Osteocyte (in vitro differentiated cells): ENCODE results near the gene CTCFL. TPM values are rescaled to one million over a fixed set of nuclear protein-coding genes. Genes with fewer than 3 reads are reported as not detected.

Experiments used
- DNase-seq: peaks from one replicate; pipeline ENCODE4 v3.0.0; 2021; ENCODE audit warnings: mixed read lengths; ENCODE audit not compliant: unreplicated experiment; ENCODE audit errors: extremely low spot score
- H3K27ac Mint-ChIP-seq: one replicate; pipeline ENCODE4 v1.8.0; 2021; ENCODE audit warnings: mild to moderate bottlenecking, mixed read lengths; ENCODE audit not compliant: unreplicated experiment
- H3K27me3 Mint-ChIP-seq: one replicate; pipeline ENCODE4 v1.8.0; 2021; ENCODE audit warnings: mixed read lengths; ENCODE audit not compliant: unreplicated experiment
- H3K36me3 Mint-ChIP-seq: one replicate; pipeline ENCODE4 v1.8.0; 2021; ENCODE audit warnings: mixed read lengths; ENCODE audit not compliant: unreplicated experiment
- H3K4me1 Mint-ChIP-seq: one replicate; pipeline ENCODE4 v1.8.0; 2021; ENCODE audit warnings: mixed read lengths; ENCODE audit not compliant: unreplicated experiment
- H3K4me3 Mint-ChIP-seq: one replicate; pipeline ENCODE4 v1.8.0; 2021; ENCODE audit warnings: mild to moderate bottlenecking, moderate library complexity, mixed read lengths; ENCODE audit not compliant: unreplicated experiment
- H3K9me3 Mint-ChIP-seq: one replicate; pipeline ENCODE4 v1.8.0; 2021; ENCODE audit warnings: mixed read lengths; ENCODE audit not compliant: unreplicated experiment
- total RNA-seq: library from RNA; stranded (reverse); gene quantifications from 2 replicates; pipeline ENCODE4 v1.2.1, GENCODE V29; 2021
- TF ChIP-seq, protein P1 (sequence below): fragments of 200-600 bp; sonication (generic); IDR thresholded peaks from 2 replicates; pipeline ENCODE4 v1.5.0; 2021; ENCODE audit warnings: antibody characterized with exemption, mild to moderate bottlenecking, moderate library complexity

CTCFL gene
- total RNA-seq, 1 donor from 2014 or later, result not detected

DNA sequence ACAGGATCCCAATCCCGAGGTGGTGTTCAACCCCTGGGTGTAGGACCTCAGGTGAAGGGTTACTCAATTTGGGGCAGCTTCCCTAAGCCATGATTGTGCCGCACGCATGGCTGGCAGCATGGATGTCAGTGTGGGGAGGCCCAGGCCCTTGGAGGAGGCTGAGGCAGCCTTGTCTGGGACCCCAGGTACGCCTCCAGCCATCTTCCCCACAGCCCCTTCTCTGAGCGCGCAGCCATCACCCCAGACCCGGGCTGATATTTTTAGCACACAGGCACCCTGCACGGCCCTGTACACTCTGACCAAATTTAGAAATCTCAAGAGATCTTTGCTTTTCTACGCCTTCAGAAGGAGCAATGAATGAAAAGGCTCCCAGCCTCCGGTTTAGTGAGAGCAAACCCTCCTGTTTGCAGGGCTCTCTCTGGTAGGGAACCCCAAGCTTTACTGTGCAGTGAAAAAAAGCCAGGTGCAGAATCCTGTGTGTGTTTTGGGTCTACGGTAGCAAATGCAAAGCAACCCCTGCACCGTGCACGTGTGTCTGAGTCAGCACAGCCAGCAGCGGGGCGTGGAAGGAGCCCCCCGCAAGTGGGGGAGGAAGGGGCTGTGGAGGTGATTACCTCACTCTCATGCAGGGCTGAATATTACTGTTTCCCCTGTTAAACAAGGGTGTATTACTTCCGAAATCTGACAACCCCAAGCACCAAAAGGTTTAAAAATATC is 44.3 kb downstream of the CTCFL start:
- H3K9me3 Mint-ChIP-seq, result no peaks in the 10 kb centered on the region
- no peak for DNase-seq
- TF ChIP-seq, protein P1, sequence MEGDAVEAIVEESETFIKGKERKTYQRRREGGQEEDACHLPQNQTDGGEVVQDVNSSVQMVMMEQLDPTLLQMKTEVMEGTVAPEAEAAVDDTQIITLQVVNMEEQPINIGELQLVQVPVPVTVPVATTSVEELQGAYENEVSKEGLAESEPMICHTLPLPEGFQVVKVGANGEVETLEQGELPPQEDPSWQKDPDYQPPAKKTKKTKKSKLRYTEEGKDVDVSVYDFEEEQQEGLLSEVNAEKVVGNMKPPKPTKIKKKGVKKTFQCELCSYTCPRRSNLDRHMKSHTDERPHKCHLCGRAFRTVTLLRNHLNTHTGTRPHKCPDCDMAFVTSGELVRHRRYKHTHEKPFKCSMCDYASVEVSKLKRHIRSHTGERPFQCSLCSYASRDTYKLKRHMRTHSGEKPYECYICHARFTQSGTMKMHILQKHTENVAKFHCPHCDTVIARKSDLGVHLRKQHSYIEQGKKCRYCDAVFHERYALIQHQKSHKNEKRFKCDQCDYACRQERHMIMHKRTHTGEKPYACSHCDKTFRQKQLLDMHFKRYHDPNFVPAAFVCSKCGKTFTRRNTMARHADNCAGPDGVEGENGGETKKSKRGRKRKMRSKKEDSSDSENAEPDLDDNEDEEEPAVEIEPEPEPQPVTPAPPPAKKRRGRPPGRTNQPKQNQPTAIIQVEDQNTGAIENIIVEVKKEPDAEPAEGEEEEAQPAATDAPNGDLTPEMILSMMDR, result no peak
- no peak overlapping the region for H3K4me3 Mint-ChIP-seq
- H3K27ac Mint-ChIP-seq, result no peak overlapping the region
- no peaks in the 10 kb centered on the region for H3K4me1 Mint-ChIP-seq
- H3K36me3 Mint-ChIP-seq, result no peaks in the 10 kb centered on the region
- peaks cover 18% of the 10 kb centered on the region for H3K27me3 Mint-ChIP-seq

DNA sequence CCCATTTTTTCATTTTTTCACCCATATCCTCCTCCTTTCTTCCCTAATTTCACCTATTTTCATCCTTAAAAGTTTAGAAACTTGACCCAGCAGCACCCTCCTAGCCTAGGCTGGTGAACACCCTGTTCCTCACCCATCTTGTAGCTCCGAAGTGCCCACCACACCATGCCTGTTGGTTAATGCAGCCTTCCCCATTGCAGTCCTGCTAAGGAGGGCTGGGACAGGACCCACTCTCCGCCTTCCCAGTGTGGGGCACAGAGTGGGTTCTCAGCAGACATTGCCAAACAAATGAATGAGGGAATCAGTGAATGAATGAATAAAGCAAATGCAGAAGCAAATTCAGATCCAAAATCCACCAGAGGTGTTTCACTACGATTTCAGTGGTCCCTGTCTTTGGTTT is 45.7 kb downstream of the CTCFL start:
- Mint-ChIP-seq H3K9me3 (no peaks in the 10 kb centered on the region), H3K27me3 (peaks cover 18% of the 10 kb centered on the region), H3K27ac (no peak overlapping the region), H3K4me1 (no peaks in the 10 kb centered on the region), H3K4me3 (no peak overlapping the region), H3K36me3 (no peaks in the 10 kb centered on the region)
- TF ChIP-seq, protein P1, result no peak
- DNase-seq, result no peak

DNA sequence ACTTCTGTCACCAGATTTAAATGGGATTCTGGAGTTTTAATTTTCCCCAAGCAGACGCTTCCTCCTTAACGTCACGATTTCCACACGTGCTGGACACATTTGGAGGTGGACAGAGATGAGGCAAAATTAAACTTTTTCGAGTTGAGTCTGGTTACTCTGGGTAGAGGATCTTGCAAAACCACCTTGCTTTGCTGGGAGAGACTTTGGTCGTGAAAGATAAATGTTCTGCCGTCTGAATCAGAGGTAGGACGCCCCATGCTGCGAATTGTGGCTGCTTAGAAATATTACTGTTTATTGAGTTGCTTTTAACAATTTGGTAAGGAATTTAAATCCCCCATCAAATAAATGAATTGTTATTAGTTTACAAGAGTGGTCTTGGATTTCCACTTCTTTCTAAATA is 46.8 kb downstream of the CTCFL start:
- H3K27ac Mint-ChIP-seq, result no peak overlapping the region
- H3K9me3 Mint-ChIP-seq, result no peaks in the 10 kb centered on the region
- peaks cover 18% of the 10 kb centered on the region for H3K27me3 Mint-ChIP-seq
- DNase-seq, result no peak
- H3K36me3 Mint-ChIP-seq, result no peaks in the 10 kb centered on the region
- TF ChIP-seq, protein P1, result no peak
- peaks cover 6% of the 10 kb centered on the region for H3K4me1 Mint-ChIP-seq
- no peak overlapping the region for H3K4me3 Mint-ChIP-seq

DNA sequence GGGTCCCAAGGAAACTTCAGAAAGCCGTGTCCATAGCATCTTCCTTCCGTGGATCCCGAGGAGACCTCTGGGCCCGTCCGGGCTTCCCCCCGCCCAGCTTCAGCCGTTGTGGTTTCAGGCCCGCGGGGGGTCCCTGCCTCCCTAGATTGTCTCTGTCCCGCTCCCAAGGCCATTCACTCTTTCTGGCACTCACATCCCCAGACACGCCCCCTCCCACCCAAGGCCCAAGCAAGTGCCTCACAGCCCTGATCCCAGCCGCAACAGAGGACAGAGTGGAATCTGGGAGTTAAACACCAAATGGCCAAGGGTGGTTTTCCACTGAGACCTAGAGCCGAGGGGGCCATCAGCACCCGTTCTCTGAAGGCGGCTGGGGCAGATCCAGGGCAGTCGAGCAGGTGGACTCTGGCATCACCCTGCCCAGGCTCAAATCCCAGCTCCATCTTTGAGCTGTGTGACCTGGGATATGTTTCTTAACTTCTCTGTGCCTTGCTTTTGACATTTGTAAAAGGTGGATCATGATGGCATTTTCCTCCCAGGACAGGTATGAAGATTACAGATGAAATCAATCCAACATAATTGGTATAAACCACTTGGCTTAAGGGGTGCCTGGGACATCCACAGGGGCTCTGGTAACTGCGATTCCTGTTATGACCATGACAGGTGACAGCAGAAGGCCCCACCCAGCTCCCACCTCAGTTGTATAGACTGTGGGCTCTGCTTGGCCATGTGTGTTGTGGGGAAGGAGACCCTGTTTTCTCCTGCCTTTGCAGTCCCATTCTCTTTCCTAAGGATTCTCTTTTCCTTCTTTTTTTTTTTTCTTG is 48.1 kb downstream of the CTCFL start:
- Mint-ChIP-seq H3K9me3 (no peaks in the 10 kb centered on the region), H3K4me1 (peaks cover 9% of the 10 kb centered on the region)

More for the DNA sequence above, 48.1 kb downstream of the CTCFL start:
- H3K36me3 Mint-ChIP-seq, result no peaks in the 10 kb centered on the region
- no peak overlapping the region for H3K4me3 Mint-ChIP-seq
- DNase-seq, result no peak
- peaks cover 21% of the 10 kb centered on the region for H3K27me3 Mint-ChIP-seq
- H3K27ac Mint-ChIP-seq, result no peak overlapping the region
- TF ChIP-seq, protein P1, result no peak
